OCI-LY7 (cell line): ENCODE measurements around the gene DDX19B. TPM values are rescaled to one million over a fixed set of nuclear protein-coding genes. Genes with fewer than 3 reads are reported as not detected.

ENCODE experiments used
- BruUV-seq: library from RNA; stranded (reverse); fragments of 400-500 nt; replicated peaks from 2 replicates; lab custom pipeline; 2021; lab: Mats Ljungman, UMichigan
- CTCF ChIA-PET: fragments of 300-600 bp; sonication (Branson Sonifier 250); formaldehyde crosslinking; loops from one replicate; lab custom pipeline; 2022; ENCODE audit warnings: antibody characterized with exemption; ENCODE audit not compliant: unreplicated experiment; lab: Charles Lee
- POLR2A ChIA-PET: fragments of 300-600 bp; sonication (Branson Sonifier 250); formaldehyde crosslinking; loops from one replicate; lab custom pipeline; 2022; ENCODE audit warnings: antibody characterized with exemption; lab: Charles Lee
- DNase-seq: peaks from one replicate; pipeline ENCODE4 v3.0.0-alpha.2; 2015; ENCODE audit warnings: low spot score
- H2AFZ ChIP-seq: fragments of 200-600 bp; sonication (generic), shearing (Covaris generic); 2 replicates; pipeline ENCODE4 v1.6.1; 2014; ENCODE audit warnings: mild to moderate bottlenecking, antibody characterized with exemption, low read length, moderate library complexity
- H3K27ac ChIP-seq: fragments of 200-600 bp; sonication (generic); 2 replicates; pipeline ENCODE4 v1.5.1; 2014; ENCODE audit warnings: mixed run types, low read depth, mild to moderate bottlenecking, moderate library complexity, low read length, inconsistent platforms; ENCODE audit not compliant: poor library complexity, severe bottlenecking
- H3K36me3 ChIP-seq: fragments of 200-600 bp; sonication (generic); 2 replicates; pipeline ENCODE4 v1.6.1; 2014; ENCODE audit warnings: mild to moderate bottlenecking, antibody characterized with exemption, low read length, moderate library complexity, mixed read lengths; ENCODE audit not compliant: insufficient read depth
- H3K4me1 ChIP-seq: fragments of 200-600 bp; sonication (generic); 2 replicates; pipeline ENCODE4 v1.5.1; 2014; ENCODE audit warnings: mild to moderate bottlenecking, low read length; ENCODE audit not compliant: insufficient read depth, poor library complexity, severe bottlenecking
- H3K4me2 ChIP-seq: fragments of 200-600 bp; sonication (generic); 2 replicates; pipeline ENCODE4 v1.6.1; 2014; ENCODE audit warnings: mild to moderate bottlenecking, low read length
- H3K4me3 ChIP-seq: fragments of 200-600 bp; sonication (generic); 2 replicates; pipeline ENCODE4 v1.5.1; 2014; ENCODE audit warnings: mild to moderate bottlenecking, low read depth, low read length; ENCODE audit not compliant: poor library complexity, severe bottlenecking
- H3K79me2 ChIP-seq: fragments of 200-600 bp; sonication (generic); 2 replicates; pipeline ENCODE4 v1.6.1; 2016; ENCODE audit warnings: low read depth, mild to moderate bottlenecking, low read length, moderate library complexity, mixed read lengths; ENCODE audit not compliant: insufficient read depth
- H3K9me2 ChIP-seq: fragments of 200-600 bp; sonication (generic); 2 replicates; pipeline ENCODE4 v1.6.1; 2016; ENCODE audit warnings: mild to moderate bottlenecking, low read length, mixed read lengths; ENCODE audit not compliant: insufficient read depth
- H3K9me3 ChIP-seq: fragments of 200-600 bp; sonication (generic); 2 replicates; pipeline ENCODE4 v1.6.1; 2014; ENCODE audit warnings: mild to moderate bottlenecking, mixed run types, low read length, mixed read lengths
- H4K20me1 ChIP-seq: fragments of 200-600 bp; sonication (generic); 2 replicates; pipeline ENCODE4 v1.6.1; 2014; ENCODE audit warnings: mild to moderate bottlenecking, antibody characterized with exemption, low read length, moderate library complexity, mixed read lengths; ENCODE audit not compliant: insufficient read depth
- CTCF ChIP-seq: fragments of 200-600 bp; sonication (generic); conservative IDR thresholded peaks from 2 replicates; pipeline ENCODE4 v1.5.1; 2014; ENCODE audit warnings: mild to moderate bottlenecking, antibody characterized with exemption, low read length, moderate library complexity, mixed read lengths
- EZH2phosphoT487 ChIP-seq: fragments of 200-600 bp; sonication (generic); IDR thresholded peaks from 2 replicates; pipeline ENCODE4 v1.6.1; 2018; ENCODE audit warnings: low read depth, borderline replicate concordance, mild to moderate bottlenecking, mixed run types, antibody characterized with exemption, low read length, moderate library complexity, mixed read lengths
- intact Hi-C: fragments of 100-400 bp; cut with micrococcal nuclease; formaldehyde crosslinking; loops from one replicate; pipeline ENCODE4 v1.10.0; 2022; ENCODE audit not compliant: unreplicated experiment
- total RNA-seq, 2 experiments: library from RNA; depleted of rRNA in 1 of 2; stranded (reverse); fragments of >200 nt in 1 of 2; shearing (Covaris generic) in 1 of 2; gene quantifications; 2 replicates each; pipeline ENCODE4 v1.2.3, GENCODE V29; 2014 to 2022

DDX19B gene
- total RNA-seq, 2 experiments from 2014 or later: 18.7 to 22.8 TPM

GRCh38 chr16:70294385-70295025 lies 4.5 kb upstream of the DDX19B start:
- Histone ChIP-seq H3K4me2 (no peak overlapping the region), H2AFZ (no peak overlapping the region), H3K36me3 (no peaks in the 10 kb centered on the region), H3K4me1 (peaks cover 16% of the 10 kb centered on the region), H3K79me2 (peaks cover 4% of the 10 kb centered on the region; the same call in 1 of the 2 replicates), H4K20me1 (no peaks in the 10 kb centered on the region), H3K4me3 (no peak overlapping the region), H3K9me2 (no peaks in the 10 kb centered on the region), H3K27ac (no peak overlapping the region), H3K9me3 (no peaks in the 10 kb centered on the region)
- POLR2A ChIA-PET: no interaction called here
- intact Hi-C loops: no loop called here
- CTCF ChIA-PET: no interaction called here
- BruUV-seq: no TSS peak
- TF ChIP-seq CTCF (no peak), EZH2phosphoT487 (no peak)
- DNase-seq: no peak

- Histone ChIP-seq H3K27ac (no peak overlapping the region), H4K20me1 (no peaks in the 10 kb centered on the region), H2AFZ (no peak overlapping the region), H3K4me2 (no peak overlapping the region), H3K4me3 (no peak overlapping the region), H3K79me2 (peaks cover 10% of the 10 kb centered on the region; the same call in 1 of the 2 replicates), H3K36me3 (peaks cover under 1% of the 10 kb centered on the region), H3K9me2 (no peaks in the 10 kb centered on the region), H3K4me1 (peaks cover 12% of the 10 kb centered on the region), H3K9me3 (peaks cover 3% of the 10 kb centered on the region; the same call in 1 of the 2 replicates)
- no peak for DNase-seq
- intact Hi-C loops: no loop called here
- ChIA-PET POLR2A (interaction anchor here (0.7 to 1.5 kb wide), 3 partner anchors 11 to 390 kb away, joined by 3 to 6 read pairs (median 5); no protein-coding TSS in a partner anchor), CTCF (no interaction called here)
- TF ChIP-seq CTCF (no peak), EZH2phosphoT487 (no peak)
- no TSS peak for BruUV-seq
These were observed 3.4 kb upstream of the DDX19B start for GRCh38 chr16:70295634-70296033.

GRCh38 chr16:70301121-70301520 lies 2.1 kb downstream of the DDX19B start:
- BruUV-seq: no TSS peak
- POLR2A ChIA-PET: no interaction called here
- Histone ChIP-seq H3K9me3 (peaks cover 20% of the 10 kb centered on the region), H3K27ac (no peak overlapping the region), H3K4me1 (peaks cover 10% of the 10 kb centered on the region), H2AFZ (no peak overlapping the region), H4K20me1 (no peaks in the 10 kb centered on the region), H3K9me2 (no peaks in the 10 kb centered on the region), H3K79me2 (peaks cover 21% of the 10 kb centered on the region), H3K4me3 (no peak overlapping the region), H3K4me2 (no peak overlapping the region), H3K36me3 (peaks cover 28% of the 10 kb centered on the region)
- intact Hi-C loops: no loop called here
- CTCF ChIA-PET: no interaction called here
- DNase-seq: no peak
- no peak for TF ChIP-seq CTCF
- no peak for TF ChIP-seq EZH2phosphoT487
